Gastrocnemius medialis (tissue), 4 donors: ENCODE data around the gene SEC61G. TPM values are rescaled to one million over a fixed set of nuclear protein-coding genes. Genes with fewer than 3 reads are reported as not detected.

Experiments used
- ATAC-seq, 2 donors: fragments of 150-250 bp; one replicate each; pipeline ENCODE4 v1.9.1; 2016
- DNase-seq, 2 donors: peaks; one replicate each; pipeline ENCODE4 v3.0.0-alpha.2; 2019
- H3K27ac ChIP-seq, 4 donors: fragments of 200-600 bp; sonication (generic); 1 replicate in 1 of 4; 2 replicates in 3 of 4; pipeline ENCODE4 v1.5.1; 2016 to 2018; ENCODE audit warnings: mild to moderate bottlenecking in 2 of 4, moderate library complexity in 1 of 4
- H3K27me3 ChIP-seq, 3 donors: fragments of 200-600 bp; sonication (generic) in 2 of 3; 1 replicate in 1 of 3; 2 replicates in 2 of 3; pipeline versions ENCODE4 v1.5.1 to v1.6.0; 2016 to 2019; ENCODE audit warnings: mild to moderate bottlenecking in 1 of 3, moderate library complexity in 1 of 3
- H3K36me3 ChIP-seq, 2 donors: fragments of 200-600 bp; sonication (generic) in 1 of 2; one replicate each; pipeline ENCODE4 v1.5.1; 2017 to 2018
- H3K4me1 ChIP-seq, 2 donors: fragments of 200-600 bp; sonication (generic) in 1 of 2; one replicate each; pipeline ENCODE4 v1.5.1; 2016 to 2017; ENCODE audit warnings: mild to moderate bottlenecking in 2 of 2
- H3K4me3 ChIP-seq, 4 donors: fragments of 200-600 bp; sonication (generic) in 3 of 4; 1 replicate in 1 of 4; 2 replicates in 3 of 4; pipeline ENCODE4 v1.5.1; 2016 to 2019; ENCODE audit warnings: mild to moderate bottlenecking in 2 of 4
- H3K9me3 ChIP-seq, 3 donors: fragments of 200-600 bp; sonication (generic) in 2 of 3; 1 replicate in 1 of 3; 2 replicates in 2 of 3; pipeline ENCODE4 v1.5.1; 2016 to 2019
- CTCF ChIP-seq, 5 experiments: fragments of 450-650 bp in 3 of 5; fragments of 200-600 bp in 2 of 5; sonication (generic) in 2 of 5; IDR thresholded peaks in 4 of 5; conservative IDR thresholded peaks in 1 of 5; 1 replicate in 4 of 5; 2 replicates in 1 of 5; pipeline ENCODE4 v1.5.1; 2016 to 2019; ENCODE audit warnings: antibody characterized with exemption in 5 of 5, mild to moderate bottlenecking in 3 of 5, moderate library complexity in 3 of 5
- POLR2A ChIP-seq, 2 donors: fragments of 450-650 bp; IDR thresholded peaks; one replicate each; pipeline ENCODE4 v1.6.1; 2017; ENCODE audit warnings: antibody characterized with exemption in 2 of 2, mild to moderate bottlenecking in 2 of 2, moderate library complexity in 2 of 2
- in situ Hi-C, 4 donors: fragments of 200-750 bp; cut with MboI; loops; one replicate each; pipeline versions ENCODE4 v1.15.0 to v1.8.0; 2017; ENCODE audit warnings: low sequenced_read_pairs in 4 of 4
- intact Hi-C: fragments of 100-400 bp; cut with DNase I; formaldehyde crosslinking; loops from one replicate; pipeline ENCODE4 v1.15.1; 2023; ENCODE audit warnings: low total_unique reads
- total RNA-seq, 4 donors: library from RNA; depleted of rRNA; stranded (reverse); fragments of >200 nt; gene quantifications; one replicate each; pipeline versions ENCODE4 v1.1.0 to v1.2.3, GENCODE V29; 2016

The SEC61G gene
- total RNA-seq, 4 donors from 2014 or later: 133 to 292 (median 165) TPM

- no peak overlapping the region for H3K4me3 ChIP-seq
- H3K36me3 ChIP-seq: no peaks in the 10 kb centered on the region
- DNase-seq: no peak
- H3K4me1 ChIP-seq: peaks cover 0 to 2% of the 10 kb centered on the region in 2 donors
- TF ChIP-seq CTCF (IDR thresholded peaks at IDR 0.05 in 4 of 5, conservative IDR thresholded peaks at IDR 0.05 in 1 of 5): no peak
- no peak for TF ChIP-seq POLR2A (IDR thresholded peaks at IDR 0.05)
- ATAC-seq: no peak
- in situ Hi-C loops (loop anchor here (25.0 kb wide), 3 partner anchors 597 to 1297 kb away; partner anchors contain the start of genes LANCL2 (in 2 of the 4), CCT6A (in 1 of the 4), PSPH (in 1 of the 4) and SUMF2 (in 1 of the 4)), intact Hi-C loops (no loop called here)
- H3K27me3 ChIP-seq: peaks cover 0 to 3% (median 0%) of the 10 kb centered on the region in 3 donors
- H3K27ac ChIP-seq: no peak overlapping the region
- H3K9me3 ChIP-seq: no peaks in the 10 kb centered on the region
Observed at GRCh38 chr7:54764861-54765260, 5.8 kb upstream of the SEC61G start.

GRCh38 chr7:54757711-54758110 lies 1.3 kb downstream of the SEC61G start:
- in situ Hi-C loops: loop anchor here (25.0 kb wide), 3 partner anchors 605 to 1305 kb away; partner anchors contain the start of genes LANCL2 (in 2 of the 4), CCT6A (in 1 of the 4), PSPH (in 1 of the 4) and SUMF2 (in 1 of the 4)
- Histone ChIP-seq H3K4me1 (peaks cover 22 to 23% of the 10 kb centered on the region in 2 donors), H3K27me3 (no peaks in the 10 kb centered on the region), H3K27ac (no peak overlapping the region), H3K36me3 (peaks cover 0 to 29% of the 10 kb centered on the region in 2 donors), H3K9me3 (no peaks in the 10 kb centered on the region), H3K4me3 (peak overlapping the region; percentile 86 to 100 (median 93))
- intact Hi-C loops: loop anchor here (1.0 kb wide), 1 partner anchor 608 kb away; the partner anchor contains the start of gene LANCL2
- TF ChIP-seq CTCF (IDR thresholded peaks at IDR 0.05 in 4 of 5, conservative IDR thresholded peaks at IDR 0.05 in 1 of 5) (no peak), POLR2A (IDR thresholded peaks at IDR 0.05) (no peak)
- ATAC-seq (no peak), DNase-seq (no peak)

GRCh38 chr7:54749200-54749599 lies 9.8 kb downstream of the SEC61G start:
- DNase-seq (no peak), ATAC-seq (no peak)
- H3K9me3 ChIP-seq: no peaks in the 10 kb centered on the region
- no peaks in the 10 kb centered on the region for H3K27me3 ChIP-seq
- H3K36me3 ChIP-seq: peaks cover 0 to 66% of the 10 kb centered on the region in 2 donors
- H3K4me3 ChIP-seq: no peak overlapping the region
- no peaks in the 10 kb centered on the region for H3K4me1 ChIP-seq
- intact Hi-C loops (no loop called here), in situ Hi-C loops (no loop called here)
- TF ChIP-seq POLR2A (IDR thresholded peaks at IDR 0.05) (no peak), CTCF (IDR thresholded peaks at IDR 0.05 in 4 of 5, conservative IDR thresholded peaks at IDR 0.05 in 1 of 5) (no peak)
- H3K27ac ChIP-seq: no peak overlapping the region

GRCh38 chr7:54747234-54747633 lies 11.8 kb downstream of the SEC61G start:
- intact Hi-C loops: no loop called here
- TF ChIP-seq POLR2A (IDR thresholded peaks at IDR 0.05) (no peak), CTCF (IDR thresholded peaks at IDR 0.05 in 4 of 5, conservative IDR thresholded peaks at IDR 0.05 in 1 of 5) (no peak)
- DNase-seq (no peak), ATAC-seq (no peak)
- Histone ChIP-seq H3K27me3 (no peaks in the 10 kb centered on the region), H3K9me3 (no peaks in the 10 kb centered on the region), H3K36me3 (peaks cover 0 to 46% of the 10 kb centered on the region in 2 donors), H3K4me3 (no peak overlapping the region), H3K4me1 (no peaks in the 10 kb centered on the region), H3K27ac (no peak overlapping the region)
- in situ Hi-C loops: no loop called here

GRCh38 chr7:54743580-54743979 lies 15.4 kb downstream of the SEC61G start:
- Histone ChIP-seq H3K9me3 (no peaks in the 10 kb centered on the region), H3K27ac (no peak overlapping the region), H3K27me3 (no peaks in the 10 kb centered on the region), H3K36me3 (peaks cover 0 to 10% of the 10 kb centered on the region in 2 donors), H3K4me3 (no peak overlapping the region), H3K4me1 (no peaks in the 10 kb centered on the region)
- no peak for DNase-seq
- intact Hi-C loops: no loop called here
- no peak for ATAC-seq
- TF ChIP-seq POLR2A (IDR thresholded peaks at IDR 0.05): no peak
- TF ChIP-seq CTCF (IDR thresholded peaks at IDR 0.05 in 4 of 5, conservative IDR thresholded peaks at IDR 0.05 in 1 of 5): no peak
- in situ Hi-C loops: no loop called here
